NCI-H345 treated with DMSO at 0.1 percent for 48 hours (cell line): ENCODE results near the gene DCUN1D1.
"Not testable (repeated sequence)": the region's sequence is repeated elsewhere in the genome, so short reads cannot be mapped to it uniquely, and the experiment has no call there.

ENCODE experiments used
- DNase-seq: peaks from one replicate; lab custom pipeline; 2025; ENCODE audit not compliant: unreplicated experiment; lab: John Stamatoyannopoulos, UW

DCUN1D1 gene

GRCh38 chr3:182980204-182981037 lies at the start of gene DCUN1D1:
DCUN1D1 (minus strand) TSS chr3:182980538; CDS start chr3:182980489, 49 bp downstream.
- DNase-seq, result peak; percentile 79

- DNase-seq, result no peak
Observed at GRCh38 chr3:183028416-183028815, 48.1 kb upstream of the DCUN1D1 start.

DNA sequence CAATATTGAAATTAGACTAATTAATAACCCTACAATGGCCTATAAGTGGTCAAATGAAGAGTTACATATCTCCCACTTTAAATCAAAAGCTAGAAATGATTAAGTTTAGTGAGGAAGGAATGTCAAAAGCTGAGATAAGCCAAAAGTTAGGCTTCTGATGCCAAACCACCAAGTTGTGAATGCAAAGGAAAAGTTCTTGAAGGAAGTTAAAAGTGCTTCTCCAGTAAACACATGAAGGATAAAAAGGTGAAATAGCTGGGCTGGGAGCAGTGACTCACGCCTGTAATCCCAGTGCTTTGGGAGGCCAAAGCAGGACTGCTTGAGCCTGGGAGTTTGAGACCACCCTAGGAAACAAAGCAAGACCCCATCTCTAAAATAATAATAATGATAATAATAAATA lies 46.9 kb upstream of the DCUN1D1 start:
- no peak for DNase-seq

- no peak for DNase-seq
Observed at GRCh38 chr3:183022936-183023516, 42.7 kb upstream of the DCUN1D1 start.

- DNase-seq, result no peak
Observed at GRCh38 chr3:183018421-183019192, 38.3 kb upstream of the DCUN1D1 start.

DNA sequence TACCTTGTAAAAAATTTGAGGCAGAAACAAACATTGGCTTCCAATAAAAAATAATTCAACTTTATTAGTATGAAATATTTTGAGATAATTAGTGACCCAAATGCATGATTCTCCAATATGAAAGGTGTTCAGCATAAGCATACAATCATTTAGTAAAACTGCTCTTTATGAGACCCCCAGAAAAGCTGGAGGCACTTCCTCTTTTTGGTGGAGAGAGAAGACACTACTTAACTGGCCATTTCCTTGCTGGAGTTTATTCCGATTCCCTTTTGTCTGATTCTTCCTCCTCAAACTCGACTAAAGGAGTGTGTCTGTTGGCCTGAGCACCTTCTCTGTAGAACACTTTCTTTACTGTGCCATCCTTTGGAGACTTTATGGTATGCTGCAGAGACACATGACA lies 34.8 kb upstream of the DCUN1D1 start:
- no peak for DNase-seq

GRCh38 chr3:183013856-183014255 lies 33.5 kb upstream of the DCUN1D1 start:
- DNase-seq, result no peak

DNA sequence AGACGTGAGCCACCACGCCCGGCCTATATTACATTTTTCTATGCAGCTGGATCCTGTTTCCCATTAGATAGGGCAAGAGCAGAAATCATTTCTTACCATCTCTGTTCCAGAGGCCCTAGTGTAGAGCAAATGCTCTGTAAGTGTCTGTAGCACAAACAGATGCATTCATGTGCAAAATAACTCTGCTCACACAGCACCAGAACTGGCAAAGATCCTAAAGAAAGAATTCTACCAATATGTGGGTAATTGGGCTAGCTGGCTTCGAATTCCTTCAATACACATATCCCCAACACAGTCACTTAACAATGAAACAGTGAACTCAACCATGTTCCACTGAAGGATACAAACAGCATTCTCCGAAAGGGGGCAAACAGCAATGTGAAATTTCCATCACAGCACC lies 32.7 kb upstream of the DCUN1D1 start:
- DNase-seq, result no peak

DNA sequence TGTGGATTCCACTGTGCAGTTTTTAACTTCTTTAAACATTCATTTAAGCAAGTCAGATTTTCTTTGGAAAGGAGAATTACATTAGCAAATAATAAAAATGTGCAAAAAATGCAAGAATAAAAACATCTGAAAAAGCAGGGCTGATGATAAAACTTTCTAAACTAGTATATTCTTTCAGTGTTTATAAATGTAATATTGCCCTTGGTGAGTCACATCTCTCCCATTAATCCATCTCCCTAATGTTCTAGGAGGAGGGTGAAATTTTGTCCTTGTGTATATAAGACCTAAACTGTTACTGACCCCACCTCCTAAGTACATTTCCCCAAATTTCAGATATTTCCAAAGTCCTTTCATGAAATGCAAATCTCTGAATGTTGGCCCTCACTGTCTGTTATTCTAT lies 28.5 kb upstream of the DCUN1D1 start:
- no peak for DNase-seq

GRCh38 chr3:183008303-183008702 lies 28.0 kb upstream of the DCUN1D1 start:
- DNase-seq, result no peak

DNA sequence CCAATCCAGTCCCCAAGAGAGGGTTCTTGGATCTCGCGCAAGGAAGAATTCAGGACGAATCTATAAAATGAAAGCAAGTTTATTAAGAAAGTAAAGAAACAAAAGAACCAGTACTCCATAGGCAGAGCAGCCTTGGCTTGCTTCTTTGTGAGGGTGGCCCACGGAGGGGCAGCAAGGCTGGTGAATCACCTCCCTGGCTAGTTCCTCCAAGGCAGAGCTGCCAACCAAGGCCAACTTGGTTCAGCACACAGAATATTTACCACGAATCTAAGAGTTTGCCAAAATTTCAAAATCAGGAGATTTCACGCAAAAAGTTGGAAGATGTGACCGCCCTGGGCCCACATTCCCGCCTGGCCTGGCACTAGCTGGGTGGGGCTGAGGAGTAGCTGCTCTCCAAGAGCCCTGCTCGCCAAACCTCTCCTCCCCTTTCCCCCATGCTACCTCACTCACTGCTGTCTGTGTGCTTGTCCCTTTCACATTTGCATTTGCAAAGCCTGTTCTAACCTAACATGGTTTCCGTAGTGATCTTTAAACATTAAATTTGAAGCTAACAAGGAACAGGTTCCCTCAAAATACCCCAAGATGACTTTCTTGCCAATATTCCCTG lies 26.2 kb upstream of the DCUN1D1 start:
- DNase-seq, result no peak

DNA sequence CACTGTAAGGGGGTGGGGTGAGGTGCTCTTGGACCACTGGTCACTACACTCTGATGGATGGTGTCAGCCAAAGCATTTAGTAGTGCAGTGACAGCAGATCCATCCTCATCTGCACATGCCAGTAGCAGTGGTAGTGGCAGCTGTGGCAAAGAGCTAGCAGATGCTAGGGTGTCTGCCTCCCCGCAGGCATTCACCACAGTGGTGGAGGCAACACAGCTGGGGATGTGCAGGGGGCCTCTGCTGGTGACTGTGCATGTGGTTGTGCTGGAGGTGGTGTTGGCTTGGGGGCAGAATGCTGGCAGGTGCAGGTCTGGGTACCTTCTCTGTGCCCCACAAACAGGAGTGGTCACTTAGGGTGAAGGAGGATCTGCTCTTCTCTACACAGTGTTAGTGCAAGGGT lies 19.4 kb upstream of the DCUN1D1 start:
- no peak for DNase-seq

GRCh38 chr3:182993486-182994201 lies 13.3 kb upstream of the DCUN1D1 start:
- DNase-seq, result not testable (repeated sequence)

- no peak for DNase-seq
Observed at GRCh38 chr3:182989566-182989965, 9.2 kb upstream of the DCUN1D1 start.

GRCh38 chr3:182986021-182986420 lies 5.7 kb upstream of the DCUN1D1 start:
- no peak for DNase-seq

GRCh38 chr3:182983876-182984275 lies 3.5 kb upstream of the DCUN1D1 start:
- DNase-seq, result no peak

DNA sequence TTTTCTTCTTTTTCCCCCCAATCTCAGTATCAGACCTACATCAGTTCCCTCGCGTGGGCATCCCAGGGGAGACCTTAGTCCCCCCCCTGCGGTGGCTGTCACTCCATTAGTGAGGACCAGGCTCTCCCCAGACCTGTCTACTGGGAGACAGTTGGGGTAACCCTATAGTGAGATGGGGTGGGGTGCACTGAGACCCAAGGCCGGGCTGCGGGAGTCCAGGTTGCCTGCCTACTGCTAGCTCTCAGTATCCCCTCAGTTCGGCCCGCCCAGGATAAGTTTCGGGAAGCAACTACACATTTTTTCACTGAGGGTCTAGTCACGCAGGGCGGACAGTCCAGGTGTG lies 671 bp upstream of the DCUN1D1 start:
- DNase-seq, result no peak

DNA sequence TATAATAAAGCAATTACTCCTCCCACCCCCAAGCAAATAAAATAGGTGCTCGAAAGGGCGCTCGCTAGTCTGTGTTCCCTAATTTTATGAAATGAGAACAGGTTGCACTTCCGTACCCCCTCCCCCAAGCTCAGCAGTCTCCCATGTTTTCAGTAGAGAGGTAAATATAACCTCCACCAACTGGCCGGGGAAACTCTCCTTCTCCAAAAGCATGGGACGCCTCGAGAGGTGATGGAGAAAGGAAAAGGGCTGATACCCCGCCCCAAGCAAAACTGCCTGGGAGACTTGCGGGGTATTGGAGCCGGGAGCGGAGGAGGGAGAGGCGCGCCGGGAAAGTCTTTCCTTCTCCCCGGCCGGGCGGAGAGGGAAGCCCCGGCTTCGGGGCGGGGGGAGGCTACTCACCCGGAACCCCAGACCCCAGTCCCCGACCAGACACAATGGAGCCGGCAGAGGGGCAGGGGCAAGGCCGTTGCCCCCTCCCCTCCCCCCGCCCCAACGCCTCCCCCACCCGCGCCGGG lies 605 bp downstream of the DCUN1D1 start:
- no peak for DNase-seq

DNA sequence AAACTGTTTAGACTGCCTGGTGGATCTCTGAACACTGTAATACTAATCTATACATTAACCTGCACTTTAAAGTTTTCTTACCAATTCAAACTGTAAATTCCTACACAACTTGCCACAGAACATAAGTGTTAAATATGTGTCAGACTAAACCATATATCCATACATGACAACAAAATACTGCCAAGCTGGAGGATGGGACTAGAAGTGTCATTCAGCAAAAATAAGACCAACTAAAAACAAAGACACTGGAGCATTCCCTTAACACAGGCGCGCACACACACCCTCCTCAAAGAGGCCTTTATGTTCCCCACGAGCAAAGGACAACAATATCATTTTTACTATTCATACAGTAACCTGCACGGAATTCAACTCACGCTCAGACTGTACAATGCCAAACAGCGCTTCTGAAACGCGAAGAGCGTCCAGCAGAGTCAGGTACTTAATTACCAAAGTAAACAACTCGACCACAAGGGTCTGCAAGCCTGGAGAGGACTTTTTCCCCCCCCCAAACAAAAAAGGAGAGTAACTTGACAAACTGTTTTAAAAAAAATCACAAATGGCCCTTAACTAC lies 1.1 kb downstream of the DCUN1D1 start:
- DNase-seq, result peak; percentile 20

DNA sequence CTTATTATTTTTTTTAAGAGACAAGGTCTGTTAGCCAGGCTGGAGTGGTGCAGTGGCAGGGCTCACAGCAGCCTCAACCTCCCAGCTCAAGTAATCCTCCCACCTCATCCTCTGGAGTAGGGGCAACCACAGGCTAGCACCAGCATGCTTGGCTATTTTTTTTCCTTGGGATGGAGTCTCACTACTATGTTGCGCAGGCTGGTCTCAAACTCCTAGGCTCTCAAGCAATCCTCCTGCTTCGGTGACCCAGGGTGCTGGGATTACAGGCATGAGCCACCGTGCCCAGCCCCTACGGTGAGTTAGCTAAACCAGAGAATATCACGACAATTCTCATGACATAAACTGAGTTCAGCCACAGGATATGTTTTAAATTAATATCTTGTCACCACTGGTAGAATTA lies 2.0 kb downstream of the DCUN1D1 start:
- DNase-seq, result no peak
